ENCODE results near the gene SVEP1. TPM values are rescaled to one million over a fixed set of nuclear protein-coding genes. Genes with fewer than 3 reads are reported as not detected.
"Not testable (repeated sequence)": the region's sequence is repeated elsewhere in the genome, so short reads cannot be mapped to it uniquely, and the experiment has no call there.

Gene SVEP1
- total RNA-seq, 2 experiments from 2014 or later = not detected

- Mint-ChIP-seq H3K9me3 (no peaks in the 10 kb centered on the region), H3K36me3 (ENCODE audit: low read depth) (no peaks in the 10 kb centered on the region), H3K27me3 (no peaks in the 10 kb centered on the region), H3K4me1 (no peaks in the 10 kb centered on the region), H3K4me3 (no peak overlapping the region), H3K27ac (no peak overlapping the region)
- CTCF ChIA-PET = no interaction called here
- POLR2A ChIA-PET = no interaction called here
- DNase-seq = no peak
Measured at GRCh38 chr9:110443146-110443865, 136.2 kb downstream of the SVEP1 start.

GRCh38 chr9:110440796-110441195 lies 138.7 kb downstream of the SVEP1 start:
- ChIA-PET POLR2A (no interaction called here), CTCF (no interaction called here)
- Mint-ChIP-seq H3K9me3 (no peaks in the 10 kb centered on the region), H3K27me3 (no peaks in the 10 kb centered on the region), H3K27ac (no peak overlapping the region), H3K4me1 (no peaks in the 10 kb centered on the region), H3K36me3 (ENCODE audit: low read depth) (no peaks in the 10 kb centered on the region), H3K4me3 (no peak overlapping the region)
- no peak for DNase-seq

DNA sequence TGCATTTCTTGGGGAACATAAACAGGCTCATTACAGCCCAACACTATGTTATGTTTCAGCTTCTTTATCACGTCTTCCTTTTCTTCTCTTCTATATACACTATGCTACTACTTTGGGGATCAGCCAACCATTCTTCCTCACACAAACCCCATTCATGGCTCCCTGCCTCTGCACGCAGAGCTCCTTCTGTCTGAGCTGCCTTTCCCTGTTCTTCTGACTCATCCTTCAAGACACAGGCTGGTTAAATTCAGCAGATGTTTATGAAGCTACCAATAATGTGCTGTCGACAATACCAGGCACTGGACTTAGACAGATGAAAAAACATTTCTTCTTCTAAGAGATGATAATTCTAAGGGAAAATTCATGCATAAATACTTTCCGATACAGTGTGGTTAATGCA lies 139.4 kb downstream of the SVEP1 start:
- Mint-ChIP-seq H3K4me1 (no peaks in the 10 kb centered on the region), H3K27me3 (no peaks in the 10 kb centered on the region), H3K27ac (no peak overlapping the region), H3K4me3 (no peak overlapping the region), H3K36me3 (ENCODE audit: low read depth) (no peaks in the 10 kb centered on the region), H3K9me3 (no peaks in the 10 kb centered on the region)
- CTCF ChIA-PET = no interaction called here
- POLR2A ChIA-PET = no interaction called here
- no peak for DNase-seq

DNA sequence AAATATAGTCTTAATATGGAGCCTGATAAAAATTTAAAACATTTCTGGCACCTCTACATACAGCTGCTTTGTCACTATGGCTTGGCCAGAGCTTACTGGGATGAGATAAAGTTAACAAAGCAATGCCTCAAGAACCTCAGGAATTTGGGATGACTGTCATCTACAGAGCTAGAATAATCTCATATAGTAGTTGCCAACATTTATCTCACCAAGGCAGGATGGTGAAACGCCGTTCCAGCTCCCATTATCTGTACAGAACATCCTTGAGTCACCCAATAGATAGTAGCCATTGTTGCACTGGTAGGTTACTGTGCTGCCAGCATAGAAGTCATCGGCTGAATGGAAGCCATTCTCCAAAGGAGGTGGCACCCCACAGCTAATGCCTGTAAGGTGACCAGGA lies 147.3 kb downstream of the SVEP1 start:
- ChIA-PET POLR2A (no interaction called here), CTCF (no interaction called here)
- Mint-ChIP-seq H3K9me3 (no peaks in the 10 kb centered on the region), H3K4me3 (no peak overlapping the region), H3K36me3 (ENCODE audit: low read depth) (no peaks in the 10 kb centered on the region), H3K27me3 (no peaks in the 10 kb centered on the region), H3K27ac (no peak overlapping the region), H3K4me1 (no peaks in the 10 kb centered on the region)
- no peak for DNase-seq

DNA sequence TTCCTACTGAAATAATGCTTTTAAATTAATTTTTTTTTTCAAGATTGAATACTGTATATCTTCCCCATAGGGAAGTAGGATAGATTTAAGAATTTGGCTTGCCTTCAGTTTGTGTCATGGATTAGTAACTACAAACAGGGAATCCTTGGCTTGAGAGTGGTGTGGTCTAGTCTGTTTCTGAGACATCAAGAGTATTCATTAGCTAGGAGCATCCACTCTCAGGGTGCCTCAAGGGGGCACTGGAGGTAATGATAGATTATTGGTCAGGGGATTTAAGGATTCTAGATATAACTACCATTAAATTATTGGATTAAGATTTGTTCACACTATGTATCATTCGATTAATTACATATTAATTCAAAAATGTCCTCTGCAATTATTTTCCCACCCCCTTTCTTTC lies 150.1 kb downstream of the SVEP1 start:
- DNase-seq = no peak
- POLR2A ChIA-PET = no interaction called here
- Mint-ChIP-seq H3K27ac (no peak overlapping the region), H3K4me3 (no peak overlapping the region), H3K36me3 (ENCODE audit: low read depth) (no peaks in the 10 kb centered on the region), H3K9me3 (no peaks in the 10 kb centered on the region), H3K27me3 (no peaks in the 10 kb centered on the region), H3K4me1 (no peaks in the 10 kb centered on the region)
- CTCF ChIA-PET = no interaction called here

DNA sequence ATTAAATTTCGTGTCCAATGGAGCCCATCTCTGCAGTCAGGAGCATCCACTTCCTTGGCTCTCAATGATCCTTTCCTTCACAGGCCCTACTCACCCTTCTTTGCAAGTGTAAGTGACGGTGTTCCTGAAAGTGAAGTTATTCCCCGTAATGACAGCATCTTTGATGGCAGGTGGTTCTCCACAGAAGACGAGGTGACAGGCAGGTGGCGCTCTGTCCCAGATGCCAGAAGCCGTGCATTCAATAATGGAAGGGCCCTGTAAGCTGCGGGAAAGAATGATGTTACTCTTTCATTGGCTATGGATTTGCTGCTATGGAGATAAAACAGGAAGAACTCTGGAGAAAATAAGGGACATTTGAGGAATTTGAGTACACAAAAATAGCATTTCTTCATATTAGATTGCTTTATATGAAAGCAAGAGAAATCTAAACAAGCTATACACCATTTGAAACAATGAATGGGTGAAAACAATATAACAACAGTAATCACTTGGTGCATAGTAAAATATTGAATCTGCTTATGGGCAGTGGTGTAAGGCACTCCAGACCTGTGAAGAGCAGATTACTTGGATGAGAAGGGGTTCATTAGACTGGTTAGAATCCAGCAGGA lies 151.9 kb downstream of the SVEP1 start:
- H3K4me1 Mint-ChIP-seq = no peaks in the 10 kb centered on the region
- no peaks in the 10 kb centered on the region for H3K9me3 Mint-ChIP-seq
- H3K36me3 Mint-ChIP-seq (ENCODE audit: low read depth) = no peaks in the 10 kb centered on the region
- no peak overlapping the region for H3K4me3 Mint-ChIP-seq
- no peaks in the 10 kb centered on the region for H3K27me3 Mint-ChIP-seq
- CTCF ChIA-PET = no interaction called here
- no peak overlapping the region for H3K27ac Mint-ChIP-seq
- POLR2A ChIA-PET = no interaction called here
- peak; percentile 24 for DNase-seq

DNA sequence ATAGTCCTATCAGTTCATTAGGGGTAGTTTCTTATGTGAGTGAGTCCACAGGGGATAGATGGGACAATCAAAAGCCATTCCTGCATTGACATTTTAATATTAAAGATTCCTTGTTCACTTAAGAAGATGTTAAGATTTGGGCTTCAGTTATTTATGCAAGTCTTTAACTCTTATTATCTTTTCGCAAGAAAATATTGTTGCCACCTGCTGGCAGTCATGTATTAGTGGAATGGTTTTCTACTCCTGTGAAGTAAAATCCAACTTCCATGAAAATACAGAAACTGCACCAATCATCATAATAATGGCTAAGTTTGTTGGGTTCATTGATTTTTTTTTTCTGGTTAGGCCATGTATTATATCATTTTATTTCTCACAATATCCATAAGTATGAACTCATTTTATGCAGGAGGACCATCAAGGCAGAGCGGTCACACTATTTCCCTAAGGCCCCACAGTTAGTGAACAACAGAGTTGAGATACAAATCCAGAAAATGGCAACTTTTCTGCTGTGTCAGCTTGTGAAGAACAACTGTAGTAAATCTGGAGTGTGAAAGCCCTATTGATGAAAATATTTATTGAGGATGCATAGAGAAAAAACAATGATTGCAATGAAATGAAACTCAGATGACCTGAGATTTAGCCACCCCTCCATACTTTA lies 153.4 kb downstream of the SVEP1 start:
- no peaks in the 10 kb centered on the region for H3K36me3 Mint-ChIP-seq (ENCODE audit: low read depth)
- H3K9me3 Mint-ChIP-seq = no peaks in the 10 kb centered on the region
- H3K27me3 Mint-ChIP-seq = no peaks in the 10 kb centered on the region
- no peak for DNase-seq
- no peak overlapping the region for H3K27ac Mint-ChIP-seq
- CTCF ChIA-PET = no interaction called here
- POLR2A ChIA-PET = no interaction called here
- no peaks in the 10 kb centered on the region for H3K4me1 Mint-ChIP-seq
- H3K4me3 Mint-ChIP-seq = no peak overlapping the region

- DNase-seq = no peak
- Mint-ChIP-seq H3K4me1 (no peaks in the 10 kb centered on the region), H3K9me3 (peaks cover 6% of the 10 kb centered on the region), H3K27me3 (no peaks in the 10 kb centered on the region), H3K27ac (no peak overlapping the region), H3K4me3 (no peak overlapping the region), H3K36me3 (ENCODE audit: low read depth) (no peaks in the 10 kb centered on the region)
- ChIA-PET POLR2A (no interaction called here), CTCF (no interaction called here)
Measured at GRCh38 chr9:110414471-110414870, 165.1 kb downstream of the SVEP1 start.

GRCh38 chr9:110410961-110411360 lies 168.6 kb downstream of the SVEP1 start:
- Mint-ChIP-seq H3K4me3 (no peak overlapping the region), H3K27me3 (no peaks in the 10 kb centered on the region), H3K4me1 (no peaks in the 10 kb centered on the region), H3K9me3 (no peaks in the 10 kb centered on the region), H3K36me3 (ENCODE audit: low read depth) (no peaks in the 10 kb centered on the region), H3K27ac (no peak overlapping the region)
- CTCF ChIA-PET = no interaction called here
- no peak for DNase-seq
- POLR2A ChIA-PET = no interaction called here

DNA sequence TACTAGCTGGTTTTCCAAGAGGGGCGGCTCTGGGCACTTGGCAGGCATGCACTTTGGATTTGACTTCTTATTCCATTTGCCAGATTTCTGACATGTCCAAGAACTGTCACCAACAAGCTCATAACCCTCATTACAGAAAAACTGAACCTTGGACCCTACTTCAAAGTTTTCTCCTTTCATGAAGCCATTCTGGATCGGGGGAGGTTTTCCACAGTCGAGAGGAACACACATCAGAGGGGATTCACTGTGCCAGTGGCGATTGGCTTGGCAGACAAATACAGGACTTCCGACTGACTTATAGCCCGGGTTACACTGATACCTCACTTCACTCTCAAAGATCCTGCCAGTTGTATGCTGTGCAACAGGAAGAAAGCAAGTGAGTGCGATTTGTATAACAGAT lies 170.9 kb downstream of the SVEP1 start:
- H3K27me3 Mint-ChIP-seq = no peaks in the 10 kb centered on the region
- ChIA-PET CTCF (no interaction called here), POLR2A (no interaction called here)
- H3K4me3 Mint-ChIP-seq = no peak overlapping the region
- H3K27ac Mint-ChIP-seq = no peak overlapping the region
- H3K36me3 Mint-ChIP-seq (ENCODE audit: low read depth) = no peaks in the 10 kb centered on the region
- no peaks in the 10 kb centered on the region for H3K9me3 Mint-ChIP-seq
- no peaks in the 10 kb centered on the region for H3K4me1 Mint-ChIP-seq
- DNase-seq = no peak

DNA sequence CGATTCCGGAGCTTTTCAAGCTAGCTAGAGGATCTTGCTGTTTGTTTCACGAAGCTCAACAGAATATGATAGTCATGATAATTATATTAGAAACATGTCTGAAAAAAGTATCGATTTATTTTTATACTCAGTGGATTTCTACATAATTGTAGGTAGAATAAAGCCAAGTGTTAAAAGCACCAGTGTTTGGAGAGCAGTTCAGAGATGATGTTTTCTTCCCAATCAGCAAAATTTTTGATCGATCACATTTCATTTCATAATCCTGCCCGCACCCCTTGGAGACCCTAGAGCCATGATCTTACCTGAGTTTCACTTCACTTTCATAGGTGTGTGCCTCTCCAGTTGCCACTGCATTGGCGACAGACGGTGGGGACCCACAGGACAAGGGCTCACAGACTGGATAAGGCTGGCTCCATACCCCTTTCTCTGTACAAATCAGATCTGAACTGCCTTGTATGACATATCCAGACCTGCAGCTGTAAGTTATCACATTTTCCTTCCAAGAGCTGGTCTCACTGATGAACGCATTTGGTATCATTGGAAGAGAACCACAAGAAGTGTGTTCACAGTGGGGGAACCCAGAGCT lies 173.6 kb downstream of the SVEP1 start:
- no peak for DNase-seq
- Mint-ChIP-seq H3K36me3 (ENCODE audit: low read depth) (no peaks in the 10 kb centered on the region), H3K4me1 (no peaks in the 10 kb centered on the region), H3K27ac (no peak overlapping the region), H3K27me3 (no peaks in the 10 kb centered on the region), H3K9me3 (no peaks in the 10 kb centered on the region), H3K4me3 (no peak overlapping the region)
- ChIA-PET CTCF (no interaction called here), POLR2A (no interaction called here)

DNA sequence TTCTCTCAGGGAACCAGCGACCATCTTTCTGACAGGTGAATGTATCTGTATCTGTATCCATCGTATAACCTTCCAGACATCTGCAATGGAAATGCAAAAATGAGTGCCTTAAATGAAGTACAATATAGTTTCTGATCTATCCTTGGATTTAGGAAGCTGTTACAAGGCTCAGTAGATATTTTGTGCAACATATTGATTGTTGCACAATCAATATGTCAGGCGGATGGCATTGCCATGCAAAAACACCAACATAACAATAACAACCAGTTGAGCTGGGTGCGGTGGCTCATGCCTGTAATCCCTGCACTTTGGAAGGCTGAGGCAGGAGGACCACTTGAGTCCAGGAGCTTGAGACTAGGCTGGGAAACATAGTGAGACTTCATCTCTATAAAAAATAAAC lies 175.1 kb downstream of the SVEP1 start:
- DNase-seq = no peak
- ChIA-PET CTCF (interaction anchor here (0.5 kb wide), 1 partner anchor 38 kb away, joined by 3 read pairs; no protein-coding TSS in a partner anchor), POLR2A (no interaction called here)
- Mint-ChIP-seq H3K4me3 (no peak overlapping the region), H3K27ac (no peak overlapping the region), H3K4me1 (no peaks in the 10 kb centered on the region), H3K9me3 (no peaks in the 10 kb centered on the region), H3K36me3 (ENCODE audit: low read depth) (no peaks in the 10 kb centered on the region), H3K27me3 (no peaks in the 10 kb centered on the region)

- POLR2A ChIA-PET = no interaction called here
- H3K27me3 Mint-ChIP-seq = no peaks in the 10 kb centered on the region
Measured at GRCh38 chr9:110399983-110400382, 179.6 kb downstream of the SVEP1 start.

GRCh38 chr9:110398992-110399391 lies 180.5 kb downstream of the SVEP1 start:
- POLR2A ChIA-PET; DNase-seq; H3K4me1 Mint-ChIP-seq; H3K36me3 Mint-ChIP-seq (ENCODE audit: low read depth); H3K27ac Mint-ChIP-seq; CTCF ChIA-PET; H3K9me3 Mint-ChIP-seq; H3K27me3 Mint-ChIP-seq; H3K4me3 Mint-ChIP-seq: not testable (repeated sequence)

More at GRCh38 chr9:110399983-110400382, 179.6 kb downstream of the SVEP1 start:
- H3K4me3 Mint-ChIP-seq = no peak overlapping the region
- no peak overlapping the region for H3K27ac Mint-ChIP-seq
- DNase-seq = no peak
- no peaks in the 10 kb centered on the region for H3K9me3 Mint-ChIP-seq
- no peaks in the 10 kb centered on the region for H3K4me1 Mint-ChIP-seq
- CTCF ChIA-PET = no interaction called here
- H3K36me3 Mint-ChIP-seq (ENCODE audit: low read depth) = no peaks in the 10 kb centered on the region
